ENCODE results near the gene ADRB1.

Gene ADRB1

GRCh38 chr10:114043532-114044246 is at the start of gene ADRB1:
Gene ADRB1 (plus strand): TSS chr10:114043866. CDS start chr10:114044133, 267 bp downstream.
- DNase-seq, result no peak

DNA sequence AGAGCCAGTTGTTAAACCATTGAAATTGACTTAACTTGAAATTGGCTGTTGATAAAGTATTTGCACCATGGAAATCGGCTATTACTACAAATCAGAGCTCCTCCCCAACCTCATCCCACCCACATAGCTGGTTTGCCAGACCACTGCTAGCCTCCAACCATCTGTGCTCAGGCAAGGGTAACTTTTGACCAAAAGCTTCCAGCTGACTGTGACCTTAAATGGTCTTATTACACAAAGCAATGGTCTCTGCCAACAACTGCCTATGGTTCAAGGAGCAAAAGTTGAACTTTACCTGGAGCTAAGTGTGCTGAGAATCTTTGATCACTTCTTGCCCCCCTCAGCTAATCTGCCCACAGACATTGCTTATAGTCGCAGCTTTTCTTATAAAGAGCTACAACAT is 48.5 kb upstream of the ADRB1 start:
- no peak for DNase-seq

DNA sequence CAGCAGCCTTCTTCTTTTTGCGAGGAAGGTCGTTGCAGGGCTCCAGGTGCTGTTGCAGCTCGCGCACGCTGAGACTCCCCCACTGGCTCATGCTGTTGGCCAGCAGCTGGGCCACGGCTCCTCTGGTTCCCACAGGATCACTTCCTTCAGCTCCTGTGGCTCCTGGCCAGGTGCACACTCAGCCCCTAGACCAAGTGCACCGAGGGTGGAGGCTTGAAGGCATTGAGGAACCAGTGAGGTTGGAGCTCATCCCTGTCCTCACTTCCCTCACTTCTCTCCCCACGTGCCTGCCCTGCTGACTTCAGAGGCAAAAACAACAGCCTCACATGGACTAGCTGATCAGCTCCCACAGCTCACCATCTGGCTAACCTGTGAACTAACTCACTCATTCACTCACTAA is 46.2 kb upstream of the ADRB1 start:
- no peak for DNase-seq

DNA sequence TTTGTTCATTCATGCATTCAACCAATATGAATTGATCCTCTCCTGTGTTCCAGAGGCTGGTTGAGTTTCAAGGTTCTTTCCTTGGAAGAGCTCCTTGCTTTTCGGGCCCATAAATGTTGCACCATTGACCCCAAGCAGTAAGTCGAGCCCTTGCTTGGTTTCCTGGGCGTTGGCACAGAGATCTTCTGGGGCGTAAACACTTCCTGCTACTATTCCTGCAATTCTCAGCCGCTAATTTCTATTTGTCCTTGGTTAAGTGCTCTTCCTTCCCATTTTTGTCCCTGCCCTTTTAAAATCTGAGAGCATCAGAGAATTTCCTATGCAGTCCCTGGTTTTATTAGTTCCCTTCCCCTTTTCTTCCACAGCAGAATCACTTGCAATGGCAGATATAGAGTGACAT is 44.1 kb upstream of the ADRB1 start:
- no peak for DNase-seq

- DNase-seq, result no peak
Observed at GRCh38 chr10:114000457-114001010, 43.1 kb upstream of the ADRB1 start.

GRCh38 chr10:114002422-114002821 is 41.2 kb upstream of the ADRB1 start:
- DNase-seq, result no peak

- no peak for DNase-seq
Observed at GRCh38 chr10:114003161-114003941, 40.3 kb upstream of the ADRB1 start.

- DNase-seq, result no peak
Observed at GRCh38 chr10:114009281-114009996, 34.2 kb upstream of the ADRB1 start.

GRCh38 chr10:114010316-114010715 is 33.4 kb upstream of the ADRB1 start:
- DNase-seq, result no peak

- no peak for DNase-seq
Observed at GRCh38 chr10:114012650-114013049, 31.0 kb upstream of the ADRB1 start.

GRCh38 chr10:114015708-114016107 is 28.0 kb upstream of the ADRB1 start:
- no peak for DNase-seq

GRCh38 chr10:114017271-114017670 is 26.4 kb upstream of the ADRB1 start:
- DNase-seq, result no peak

DNA sequence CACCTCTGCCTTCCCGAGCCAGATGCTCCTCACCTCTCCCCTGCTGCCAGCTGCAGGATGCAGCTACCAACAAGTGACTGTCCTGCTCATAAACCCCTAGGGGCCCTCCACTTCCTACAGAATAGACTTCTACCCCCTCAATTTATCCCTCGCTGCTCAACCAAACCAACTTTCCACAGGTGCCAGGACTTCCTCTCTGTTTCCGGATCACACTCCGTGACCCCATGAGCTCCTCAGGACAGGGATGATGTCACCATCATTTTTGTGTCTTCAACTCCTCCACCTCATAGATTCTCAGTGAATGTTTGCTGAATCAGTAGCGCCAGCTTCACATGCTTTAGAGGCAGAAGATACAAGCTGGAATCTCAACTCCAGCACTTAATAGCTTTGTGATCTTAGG is 25.8 kb upstream of the ADRB1 start:
- DNase-seq, result no peak

DNA sequence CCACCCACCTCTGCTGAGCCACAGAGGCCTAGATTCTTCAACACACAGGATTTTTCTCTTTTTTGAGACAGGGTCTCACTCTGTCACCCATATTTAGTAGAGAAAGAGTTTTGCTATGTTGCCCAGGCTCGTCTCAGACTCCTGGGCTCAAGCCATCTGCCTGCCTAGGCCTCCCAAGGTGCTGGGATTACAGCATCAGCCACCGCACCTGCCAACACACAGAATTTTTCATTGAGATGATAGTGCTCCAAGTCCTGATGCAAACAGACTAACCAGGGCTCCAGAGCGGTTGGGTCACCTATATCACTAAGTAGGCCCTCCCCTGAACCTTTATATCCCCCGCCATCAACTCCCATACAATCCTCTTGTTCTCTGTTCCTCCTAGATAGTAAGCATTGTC is 24.4 kb upstream of the ADRB1 start:
- no peak for DNase-seq

DNA sequence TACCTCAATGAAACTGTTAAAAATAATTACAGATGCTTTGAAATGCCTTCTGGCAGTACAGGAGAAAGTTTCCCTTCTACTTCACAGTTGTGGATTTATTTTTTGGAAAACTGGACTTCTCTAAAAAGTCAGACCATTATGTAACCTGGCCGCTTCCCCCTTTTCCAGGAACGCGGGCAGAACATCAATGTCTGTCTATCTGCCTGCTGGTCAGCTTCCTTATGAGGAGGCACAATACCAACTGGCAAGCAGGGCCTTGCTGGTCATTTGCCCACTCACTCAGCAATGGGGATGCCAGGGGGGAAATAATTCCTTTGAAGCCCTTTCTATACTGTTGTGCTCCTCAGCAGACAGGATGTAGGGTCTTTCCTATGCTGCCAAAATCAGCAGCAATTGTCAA is 22.5 kb upstream of the ADRB1 start:
- no peak for DNase-seq

- no peak for DNase-seq
Observed at GRCh38 chr10:114021717-114022680, 21.7 kb upstream of the ADRB1 start.

- no peak for DNase-seq
Observed at GRCh38 chr10:114022766-114023597, 20.7 kb upstream of the ADRB1 start.

DNA sequence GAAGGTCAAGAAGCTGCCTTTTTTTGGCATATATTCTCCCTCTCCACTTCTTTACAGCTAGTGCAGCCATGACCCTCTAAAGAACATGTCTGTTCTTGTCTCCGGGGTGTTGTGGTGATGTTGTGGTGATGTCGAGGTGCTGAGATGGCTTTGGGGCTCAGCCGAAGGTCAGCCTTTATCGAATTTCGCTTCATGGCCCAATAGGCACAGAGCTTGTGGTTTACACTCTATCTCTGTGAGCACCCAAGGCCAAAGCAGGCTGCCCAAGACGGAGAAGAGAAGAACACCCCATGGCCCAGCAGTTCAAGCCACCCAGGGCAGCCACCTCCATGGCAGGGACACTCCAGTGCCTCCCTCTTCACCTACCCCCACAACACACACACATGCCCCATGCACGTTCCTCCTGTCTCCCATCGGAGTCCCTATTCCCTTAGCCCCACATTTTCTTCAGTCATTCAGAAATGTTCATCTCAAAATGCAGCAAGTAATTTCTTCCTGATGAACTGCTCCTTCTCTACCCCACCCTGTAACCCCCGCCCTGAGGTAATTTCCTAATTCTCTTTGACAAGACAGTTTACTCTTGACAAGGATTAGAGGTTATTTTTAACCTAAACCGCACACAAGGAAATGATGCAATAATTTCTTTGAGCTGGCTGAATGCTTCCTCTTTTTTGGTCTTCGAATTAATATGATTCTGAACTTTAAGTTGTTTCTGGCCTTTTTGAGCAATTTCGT is 18.6 kb upstream of the ADRB1 start:
- no peak for DNase-seq

DNA sequence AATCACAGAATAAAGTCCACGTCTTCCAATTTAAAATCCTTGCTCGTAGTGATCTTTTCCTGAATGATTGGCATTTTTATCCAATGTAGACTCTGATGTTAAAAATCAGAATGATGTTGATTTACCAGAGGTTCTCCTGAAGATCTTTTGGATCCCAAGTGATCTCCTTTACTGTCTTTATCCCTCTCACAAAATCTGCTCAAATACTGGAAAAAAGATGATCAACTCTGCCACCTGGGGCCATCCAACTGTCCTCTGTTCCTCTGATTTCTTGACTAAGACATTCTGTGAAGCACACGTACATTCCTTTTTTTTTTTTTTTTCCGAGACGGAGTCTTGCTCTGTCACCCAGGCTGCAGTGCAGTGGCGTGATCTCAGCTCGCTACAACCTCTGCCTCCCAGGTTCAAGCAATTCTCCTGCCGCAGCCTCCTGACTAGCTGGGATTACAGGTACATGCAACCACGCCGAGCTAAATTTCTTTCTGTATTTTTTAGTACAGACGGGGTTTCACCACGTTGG is 18.0 kb upstream of the ADRB1 start:
- DNase-seq, result no peak

Data from activated CD4-positive, alpha-beta T cell treated with anti-CD3 and anti-CD28 coated beads for 1 hour (primary cell).